Stimulated activated CD8-positive, alpha-beta memory T cell treated with anti-CD3 and anti-CD28 coated beads, Interleukin-15, amount 100 ng/mL, for 1 hour (primary cell): ENCODE data around the gene MYO15A.

Experiments
- DNase-seq: peaks from one replicate; pipeline ENCODE4 v3.0.0-alpha.2; 2020; ENCODE audit warnings: low read depth

The MYO15A gene, protein sequence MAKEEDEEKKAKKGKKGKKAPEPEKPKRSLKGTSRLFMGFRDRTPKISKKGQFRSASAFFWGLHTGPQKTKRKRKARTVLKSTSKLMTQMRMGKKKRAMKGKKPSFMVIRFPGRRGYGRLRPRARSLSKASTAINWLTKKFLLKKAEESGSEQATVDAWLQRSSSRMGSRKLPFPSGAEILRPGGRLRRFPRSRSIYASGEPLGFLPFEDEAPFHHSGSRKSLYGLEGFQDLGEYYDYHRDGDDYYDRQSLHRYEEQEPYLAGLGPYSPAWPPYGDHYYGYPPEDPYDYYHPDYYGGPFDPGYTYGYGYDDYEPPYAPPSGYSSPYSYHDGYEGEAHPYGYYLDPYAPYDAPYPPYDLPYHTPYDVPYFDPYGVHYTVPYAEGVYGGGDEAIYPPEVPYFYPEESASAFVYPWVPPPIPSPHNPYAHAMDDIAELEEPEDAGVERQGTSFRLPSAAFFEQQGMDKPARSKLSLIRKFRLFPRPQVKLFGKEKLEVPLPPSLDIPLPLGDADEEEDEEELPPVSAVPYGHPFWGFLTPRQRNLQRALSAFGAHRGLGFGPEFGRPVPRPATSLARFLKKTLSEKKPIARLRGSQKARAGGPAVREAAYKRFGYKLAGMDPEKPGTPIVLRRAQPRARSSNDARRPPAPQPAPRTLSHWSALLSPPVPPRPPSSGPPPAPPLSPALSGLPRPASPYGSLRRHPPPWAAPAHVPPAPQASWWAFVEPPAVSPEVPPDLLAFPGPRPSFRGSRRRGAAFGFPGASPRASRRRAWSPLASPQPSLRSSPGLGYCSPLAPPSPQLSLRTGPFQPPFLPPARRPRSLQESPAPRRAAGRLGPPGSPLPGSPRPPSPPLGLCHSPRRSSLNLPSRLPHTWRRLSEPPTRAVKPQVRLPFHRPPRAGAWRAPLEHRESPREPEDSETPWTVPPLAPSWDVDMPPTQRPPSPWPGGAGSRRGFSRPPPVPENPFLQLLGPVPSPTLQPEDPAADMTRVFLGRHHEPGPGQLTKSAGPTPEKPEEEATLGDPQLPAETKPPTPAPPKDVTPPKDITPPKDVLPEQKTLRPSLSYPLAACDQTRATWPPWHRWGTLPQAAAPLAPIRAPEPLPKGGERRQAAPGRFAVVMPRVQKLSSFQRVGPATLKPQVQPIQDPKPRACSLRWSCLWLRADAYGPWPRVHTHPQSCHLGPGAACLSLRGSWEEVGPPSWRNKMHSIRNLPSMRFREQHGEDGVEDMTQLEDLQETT (N-terminal part only)

DNA sequence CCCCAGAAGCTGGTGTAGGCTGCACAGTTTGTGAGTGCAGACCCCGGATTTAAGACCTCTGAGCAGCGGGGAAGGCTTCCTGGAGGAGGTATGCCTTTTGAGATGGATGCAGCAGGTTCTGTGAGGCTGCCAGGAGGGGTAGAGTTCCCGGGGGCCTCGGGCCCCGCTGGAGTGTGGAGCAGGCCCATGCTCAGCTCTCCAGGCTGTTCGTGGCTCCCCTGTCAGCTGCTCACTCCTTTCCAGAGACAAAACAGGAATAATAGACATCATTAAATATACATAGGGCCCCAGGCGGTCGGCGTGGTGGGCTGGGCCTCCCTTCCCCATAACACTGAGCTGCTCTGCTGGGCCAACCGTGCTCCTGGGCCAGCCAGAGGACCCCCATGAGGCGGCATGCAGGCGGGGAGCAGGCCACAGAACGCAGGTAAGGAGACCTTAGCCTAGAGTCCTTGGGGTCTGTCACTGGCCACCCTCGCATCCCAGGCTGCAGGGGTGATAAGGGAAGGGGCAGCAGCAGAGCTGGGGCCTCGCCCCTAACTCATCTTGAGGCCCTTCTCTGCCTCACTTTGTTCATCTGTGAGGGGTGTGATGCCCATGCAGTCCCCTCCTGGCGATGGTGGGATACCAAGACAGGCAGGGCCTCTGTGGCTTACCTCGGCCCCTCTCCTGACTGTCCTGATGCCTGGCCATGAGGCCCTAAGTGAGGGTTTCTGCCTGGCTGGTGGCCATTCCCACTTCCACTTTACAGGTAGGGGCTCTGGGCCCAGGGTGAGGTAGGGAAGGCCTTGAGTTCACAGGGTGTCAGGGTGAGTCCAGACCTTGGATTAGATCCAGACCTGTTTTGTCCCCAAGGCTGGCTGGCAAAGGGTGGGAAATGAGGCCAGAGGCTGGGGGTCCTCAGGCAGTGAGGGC lies at the start of gene MYO15A:
MYO15A (plus strand) TSS at position 356 of the 912 bp plus-strand sequence. CDS start 10,045 bp downstream, outside the sequence.
- no peak for DNase-seq

DNA sequence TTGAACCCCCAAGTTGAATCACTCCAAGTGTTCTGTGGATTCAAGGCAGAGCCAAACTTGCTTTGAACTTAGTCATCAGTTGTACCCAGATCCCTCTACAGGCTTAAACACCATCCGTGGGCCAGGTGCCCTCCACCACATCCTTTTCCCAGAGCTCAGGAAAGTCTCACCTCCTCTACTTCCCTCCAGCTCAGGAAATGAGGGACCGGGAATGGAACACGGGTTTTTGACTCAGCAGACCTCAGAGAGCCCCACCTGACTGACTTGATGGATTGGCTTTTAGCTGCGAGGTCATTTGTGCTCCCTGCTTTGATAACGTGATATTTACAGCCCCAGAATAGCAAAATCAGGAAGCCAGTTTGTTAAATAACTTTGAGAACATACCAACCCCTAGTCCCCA lies 49.3 kb upstream of the MYO15A start:
- DNase-seq: no peak

DNA sequence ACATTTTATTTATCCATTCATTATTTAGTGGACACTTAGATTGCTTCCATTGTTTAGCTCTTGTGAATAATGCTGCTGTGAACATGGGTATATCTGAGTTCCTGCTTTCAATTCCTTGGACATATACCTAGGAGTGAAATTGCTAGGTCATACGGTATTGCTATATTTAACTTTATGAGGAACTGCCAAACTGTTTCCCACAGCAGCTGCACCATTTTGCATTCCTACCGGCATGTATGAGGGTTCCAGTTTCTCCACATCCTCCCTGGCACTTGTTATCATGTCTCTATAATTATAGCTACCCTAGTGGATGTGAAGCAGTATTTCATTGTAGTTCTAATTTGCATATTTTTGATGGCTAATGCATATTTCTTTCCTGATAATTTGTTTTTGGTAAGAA lies 44.5 kb upstream of the MYO15A start:
- no peak for DNase-seq

DNA sequence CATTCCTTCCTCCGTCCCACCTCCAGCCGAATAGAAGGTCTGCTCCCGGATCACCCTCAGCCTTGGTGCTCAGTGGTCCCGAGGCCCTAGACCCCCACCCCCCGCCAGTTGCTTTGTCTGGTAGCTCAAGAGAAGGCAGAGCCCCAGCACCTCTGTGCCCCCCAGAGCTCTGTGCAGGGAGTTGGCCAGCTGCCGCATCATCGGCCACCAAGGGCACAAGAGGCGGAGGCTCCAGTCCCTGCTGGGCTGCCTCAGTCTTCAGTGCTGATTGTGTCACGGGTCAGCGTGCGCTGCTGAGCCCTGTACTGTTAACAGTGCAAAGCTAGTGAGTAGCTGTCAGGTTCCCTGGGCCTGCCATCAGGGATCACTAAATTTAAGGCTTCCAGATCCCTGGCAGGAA lies 43.0 kb upstream of the MYO15A start:
- DNase-seq: no peak

DNA sequence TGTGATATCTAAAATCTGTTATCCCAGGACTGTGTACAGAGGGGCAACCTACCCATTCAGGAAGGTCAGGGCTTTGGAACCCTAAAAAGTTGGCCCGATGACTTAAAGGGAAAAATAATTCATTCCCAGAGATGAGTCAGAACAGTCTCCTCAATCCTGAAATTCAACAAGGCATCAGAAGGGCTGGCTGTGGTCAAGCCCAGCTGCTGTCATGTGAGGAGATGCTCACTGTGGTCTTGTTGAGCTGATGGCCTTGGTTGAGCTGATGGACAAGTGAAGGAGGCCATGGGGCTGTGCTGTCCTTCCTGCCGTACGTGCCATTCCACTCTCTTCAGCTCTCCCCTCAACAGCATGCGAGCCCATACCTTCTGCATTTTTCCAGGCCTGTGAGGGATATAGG lies 41.7 kb upstream of the MYO15A start:
- DNase-seq: no peak

DNA sequence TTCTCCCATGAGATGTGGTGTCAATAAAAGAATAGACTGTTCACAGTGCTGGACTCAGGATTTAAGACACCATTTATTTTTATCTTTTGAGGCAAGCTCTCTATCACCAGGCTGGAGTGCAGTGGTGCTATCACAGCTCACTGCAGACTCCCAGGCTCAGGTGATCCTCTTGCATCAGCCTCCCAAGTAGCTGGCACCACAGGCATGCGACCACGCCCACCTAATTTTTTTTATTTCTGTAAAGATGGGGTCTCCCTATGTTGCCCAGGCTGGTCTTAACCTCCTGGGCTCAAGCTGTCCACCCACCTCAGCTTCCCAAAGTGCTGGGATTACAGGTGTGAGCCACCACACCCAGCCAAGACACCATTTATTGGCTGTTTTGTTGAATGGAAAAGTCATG lies 39.5 kb upstream of the MYO15A start:
- no peak for DNase-seq

DNA sequence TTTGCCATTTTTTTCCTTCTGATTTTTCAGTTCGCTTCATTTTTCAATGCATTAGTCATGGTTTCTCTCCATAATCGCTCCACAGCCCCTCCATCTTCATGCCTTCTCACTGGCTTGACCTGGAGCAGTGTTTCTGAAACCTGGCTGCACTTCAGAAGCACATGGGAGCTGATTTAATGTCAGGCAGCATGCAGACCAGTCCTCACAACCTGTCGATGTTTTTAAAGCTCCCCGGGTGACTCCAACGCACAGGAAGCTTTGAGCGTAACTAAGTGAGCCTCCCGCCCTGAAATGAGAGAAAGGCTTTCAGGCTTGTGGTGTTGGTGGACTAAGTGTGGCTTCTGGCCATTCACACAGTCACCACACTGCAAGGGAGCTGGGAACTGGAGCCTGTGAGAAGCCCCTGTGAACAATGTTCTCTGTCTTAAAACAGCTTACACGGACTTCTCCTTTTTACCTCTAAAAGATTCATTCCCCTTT lies 37.7 kb upstream of the MYO15A start:
- DNase-seq: no peak

DNA sequence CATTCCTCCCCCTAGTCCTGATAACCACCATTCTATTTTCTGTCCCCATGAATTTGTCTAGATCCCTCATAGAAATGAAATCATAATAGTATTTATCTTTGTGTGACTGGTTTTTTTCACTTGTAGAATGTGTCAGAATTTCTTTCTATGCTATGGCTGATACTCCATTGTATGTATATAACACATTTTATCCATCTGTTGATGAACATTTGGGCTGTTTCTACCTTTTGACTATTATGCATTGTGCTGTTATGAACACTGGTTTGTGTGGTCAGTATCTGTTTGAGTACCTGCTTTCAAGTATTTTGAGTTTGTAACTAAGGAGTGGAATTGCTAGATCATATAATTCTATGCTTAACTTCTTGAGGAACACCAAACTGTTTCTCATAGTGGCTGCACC lies 36.8 kb upstream of the MYO15A start:
- no peak for DNase-seq

DNA sequence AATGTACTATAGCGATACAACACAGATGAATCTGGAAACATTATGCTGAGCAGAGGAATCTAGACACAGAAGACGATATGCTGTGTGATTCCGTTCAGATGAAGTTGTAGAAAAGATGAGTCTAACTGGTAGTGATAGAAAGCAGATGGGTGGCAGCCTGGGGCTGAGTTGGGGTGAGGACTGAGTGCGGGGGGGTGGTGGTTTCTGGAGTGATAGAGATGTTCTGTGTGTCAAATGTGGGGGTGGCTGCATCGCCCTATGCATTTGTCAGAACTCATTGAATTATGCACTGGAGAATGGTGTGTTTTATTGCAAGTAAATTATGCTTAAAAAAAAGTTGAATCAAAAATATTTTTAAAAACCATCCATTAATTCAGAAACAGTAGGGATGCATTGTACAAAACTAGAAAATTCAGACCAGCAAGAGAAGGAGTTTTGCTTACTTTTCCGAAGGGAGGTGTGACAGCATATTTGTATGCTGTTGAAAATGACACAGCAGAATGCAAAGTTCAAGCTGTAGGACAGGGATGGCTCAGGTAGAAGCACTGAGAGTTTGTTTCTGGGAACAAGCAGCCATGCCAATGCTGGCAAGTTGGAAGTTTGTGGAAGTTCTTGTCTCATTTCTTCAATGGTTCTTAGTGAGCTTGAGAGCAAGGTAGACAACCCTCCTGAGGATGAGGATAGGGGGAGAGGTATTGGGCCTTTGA lies 33.8 kb upstream of the MYO15A start:
- no peak for DNase-seq

DNA sequence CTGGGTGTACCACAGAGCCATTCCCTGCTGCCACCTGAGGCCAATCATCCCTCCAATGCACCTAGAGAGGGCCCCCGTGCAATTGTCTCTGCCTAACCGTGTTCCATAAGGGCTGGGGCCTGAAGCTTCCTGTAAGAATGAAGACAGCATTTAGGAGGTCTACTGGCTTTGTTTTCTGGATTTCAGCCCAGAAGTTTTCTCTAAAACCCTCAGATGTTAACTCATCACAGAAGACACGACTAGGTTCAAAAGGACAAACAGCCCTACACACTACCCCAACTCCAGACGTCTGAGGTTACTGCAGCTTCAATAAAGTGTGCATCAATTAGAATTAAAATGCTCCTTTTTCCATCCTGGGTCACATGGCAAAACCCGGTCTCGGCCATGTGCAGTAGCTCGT lies 31.6 kb upstream of the MYO15A start:
- no peak for DNase-seq

DNA sequence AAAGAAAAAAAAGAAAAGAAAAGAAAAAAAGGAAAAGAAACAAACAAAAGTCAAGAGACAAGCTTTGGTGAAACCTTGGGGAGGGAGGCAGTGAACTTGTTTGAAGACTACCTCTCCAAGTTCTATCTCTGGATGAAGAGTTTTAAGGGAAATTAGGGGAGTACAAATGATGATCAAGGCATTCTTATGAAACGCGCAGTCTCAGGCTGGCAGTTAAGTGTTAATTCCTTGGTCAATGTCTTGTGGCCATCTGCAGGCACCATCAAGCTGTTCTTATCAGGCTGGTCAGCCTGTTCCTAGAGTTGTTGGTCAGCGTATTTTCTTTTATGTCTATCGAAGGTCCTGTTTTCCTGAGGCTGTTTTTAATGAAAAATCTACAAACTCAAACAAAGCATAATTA lies 29.0 kb upstream of the MYO15A start:
- no peak for DNase-seq

DNA sequence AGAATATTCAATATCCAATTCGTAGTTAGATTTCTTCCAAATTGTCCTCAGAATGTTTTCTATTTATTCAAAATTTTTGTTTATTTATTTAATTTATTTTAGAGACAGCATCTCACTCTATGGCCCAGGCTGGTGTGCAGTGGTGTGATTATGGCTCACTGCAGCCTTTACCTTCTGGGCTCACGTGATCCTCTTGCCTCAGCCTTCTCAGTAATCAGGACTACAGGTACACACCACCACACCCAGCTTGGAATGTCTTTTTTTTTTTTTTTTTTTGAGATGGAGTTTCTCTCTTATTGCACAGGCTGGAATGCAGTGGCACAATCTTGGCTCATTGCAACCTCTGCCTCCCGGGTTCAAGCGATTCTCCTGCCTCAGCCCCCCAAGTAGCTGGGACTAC lies 24.3 kb upstream of the MYO15A start:
- DNase-seq: no peak

DNA sequence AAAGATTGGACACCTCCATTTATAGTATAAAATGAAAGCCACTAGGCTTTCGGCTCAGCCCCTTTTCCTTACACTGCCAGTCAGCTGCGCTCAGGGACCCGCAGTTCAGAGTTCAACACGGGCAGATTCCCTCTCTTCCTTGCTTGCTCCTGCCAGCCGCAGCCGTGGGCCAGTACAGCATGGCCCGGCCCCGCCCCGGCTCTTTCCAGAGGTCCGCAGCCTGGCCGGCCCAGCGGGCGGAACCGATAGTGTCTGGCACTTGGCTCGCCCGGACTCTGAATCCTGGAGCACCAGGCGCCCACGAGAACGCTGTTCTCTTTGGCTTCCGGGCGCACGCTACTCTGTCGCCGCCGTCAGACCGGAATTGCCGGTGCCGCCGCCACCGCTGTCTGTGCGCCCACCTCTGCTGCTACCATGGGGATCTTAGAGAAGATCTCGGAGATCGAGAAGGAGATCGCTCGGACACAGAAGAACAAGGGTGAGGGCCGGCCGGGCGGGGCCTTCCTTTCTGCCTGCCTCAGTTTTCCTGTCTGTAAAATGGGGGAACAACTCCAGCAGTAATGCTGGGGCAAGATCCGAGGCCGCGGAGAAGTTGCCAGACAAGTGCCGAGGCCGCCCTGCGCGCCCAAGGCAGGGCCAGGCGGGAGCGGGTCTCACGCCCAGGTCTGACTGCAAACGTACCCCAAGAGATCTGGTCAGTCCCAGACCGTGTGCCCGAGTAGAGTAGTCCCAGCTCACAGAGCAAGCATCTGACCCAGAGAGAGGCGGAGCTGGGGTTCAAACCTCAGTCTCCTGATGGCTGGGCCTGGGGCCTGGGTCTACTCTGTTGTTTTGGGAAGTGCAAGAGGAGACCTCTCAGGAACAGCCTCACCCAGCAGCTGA lies 20.7 kb upstream of the MYO15A start, which contains the start of gene DRG2:
DRG2 (plus strand) TSS at position 339 of the 882 bp plus-strand sequence; CDS start at position 415, 76 bp downstream.
- DNase-seq: peak; percentile 84

DNA sequence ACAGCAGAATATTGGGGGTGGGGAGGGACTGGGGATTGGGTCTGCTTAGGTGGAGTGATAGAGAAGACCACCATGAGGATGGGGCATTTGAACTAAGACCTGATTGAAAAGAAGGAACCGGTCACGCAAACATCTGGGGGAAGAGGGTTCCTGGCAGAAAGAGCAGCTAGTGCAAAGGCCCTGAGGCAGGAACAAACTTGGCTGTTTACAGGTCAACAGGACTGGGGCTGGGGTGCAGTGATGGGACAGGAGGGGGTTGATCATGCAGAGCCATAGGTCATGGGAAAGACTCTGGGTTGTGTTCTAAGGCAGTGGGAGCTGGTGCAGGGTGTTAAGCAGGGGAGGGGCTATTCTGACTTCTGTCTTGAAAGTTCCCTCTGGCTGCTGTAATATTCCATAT lies 18.9 kb upstream of the MYO15A start:
- no peak for DNase-seq

DNA sequence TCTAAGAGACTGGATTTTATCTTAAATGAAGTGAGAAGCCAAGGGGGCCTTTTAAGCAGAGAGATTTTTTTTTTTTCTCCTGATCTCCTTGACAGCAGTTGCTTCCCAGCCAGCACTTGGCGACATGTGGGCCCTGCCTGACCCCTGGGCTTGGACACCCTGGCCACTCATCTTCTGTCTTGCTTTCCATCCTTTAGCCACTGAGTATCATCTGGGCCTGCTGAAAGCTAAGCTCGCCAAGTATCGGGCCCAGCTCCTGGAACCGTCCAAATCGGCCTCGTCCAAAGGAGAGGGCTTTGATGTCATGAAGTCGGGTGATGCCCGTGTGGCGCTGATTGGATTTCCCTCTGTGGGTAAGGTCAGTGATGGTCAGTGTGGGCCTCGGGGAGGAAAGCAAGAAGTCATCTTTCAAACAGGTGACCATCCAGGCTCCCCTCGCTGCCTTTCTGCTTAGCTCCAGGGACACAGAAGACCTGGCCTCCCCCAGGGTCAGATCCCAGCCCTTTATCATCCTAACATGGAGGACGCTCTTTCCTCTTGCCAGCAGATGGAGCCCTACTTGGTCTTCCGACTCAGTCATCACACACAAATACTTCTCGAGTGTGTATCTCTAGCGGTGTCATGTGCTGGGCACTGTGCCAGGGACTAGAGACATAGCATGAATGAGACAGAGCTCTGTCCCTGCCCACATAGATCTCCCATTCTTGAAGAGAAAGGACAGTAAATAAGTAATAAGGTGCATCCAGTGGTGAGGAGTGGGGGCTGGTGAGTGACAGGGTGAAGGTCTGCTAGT lies 14.7 kb upstream of the MYO15A start:
- DNase-seq: no peak

DNA sequence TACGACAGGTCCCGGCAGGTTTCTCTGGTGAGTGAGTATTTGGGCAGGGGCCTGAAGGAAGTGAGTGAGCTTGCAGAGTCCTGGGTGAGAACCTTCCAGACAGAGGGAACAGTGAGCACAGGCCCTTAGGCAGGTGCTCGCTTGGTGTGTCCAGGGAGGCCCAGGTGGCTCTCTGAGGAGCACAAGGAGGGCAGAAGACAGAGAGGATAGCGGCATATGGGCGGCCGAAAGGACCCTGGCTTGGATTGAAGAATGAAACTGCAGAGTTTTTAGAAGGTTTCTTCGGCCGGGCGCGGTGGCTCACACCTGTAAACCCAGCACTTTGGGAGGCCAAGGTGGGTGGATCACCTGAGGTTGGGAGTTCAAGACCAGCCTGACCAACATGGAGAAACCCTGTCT lies 14.1 kb upstream of the MYO15A start:
- no peak for DNase-seq

DNA sequence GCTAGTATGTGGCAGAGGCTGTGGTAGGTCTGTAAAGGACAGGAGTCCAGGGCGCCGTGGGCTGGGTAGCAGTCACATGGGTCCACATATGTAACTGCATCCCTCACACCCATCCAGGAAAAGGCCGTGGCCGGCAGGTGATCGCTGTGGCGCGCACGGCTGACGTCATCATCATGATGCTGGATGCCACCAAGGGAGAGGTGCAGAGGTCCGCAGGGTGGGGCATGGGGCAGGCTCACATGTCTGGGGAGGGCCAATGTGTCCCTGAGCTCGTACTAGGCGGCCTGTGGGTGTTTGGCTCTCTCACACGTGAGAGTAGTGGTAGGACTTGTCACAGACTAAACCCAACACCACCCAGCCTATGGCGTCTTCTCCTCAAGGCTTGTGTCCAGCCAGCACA lies 9.0 kb upstream of the MYO15A start:
- no peak for DNase-seq

DNA sequence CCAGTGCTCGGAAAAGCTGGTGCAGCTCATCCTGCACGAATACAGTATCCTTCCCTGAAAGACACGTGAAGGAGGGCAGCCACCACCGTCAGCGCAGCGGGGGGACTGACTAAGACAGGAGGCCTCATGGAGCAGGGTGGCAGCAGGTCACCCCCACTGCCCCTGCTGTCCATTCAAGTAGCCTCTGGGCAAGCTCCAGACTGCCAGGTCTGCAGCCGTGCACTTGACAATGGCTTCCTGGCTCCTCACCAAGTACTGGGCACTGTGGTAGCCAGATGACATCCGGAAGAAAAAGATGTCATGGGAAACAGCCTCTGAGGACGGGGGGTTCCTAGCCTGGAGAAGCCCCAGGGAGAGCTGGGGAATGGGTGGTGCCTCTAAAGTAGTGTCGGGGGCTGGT lies 7.9 kb upstream of the MYO15A start:
- DNase-seq: no peak

DNA sequence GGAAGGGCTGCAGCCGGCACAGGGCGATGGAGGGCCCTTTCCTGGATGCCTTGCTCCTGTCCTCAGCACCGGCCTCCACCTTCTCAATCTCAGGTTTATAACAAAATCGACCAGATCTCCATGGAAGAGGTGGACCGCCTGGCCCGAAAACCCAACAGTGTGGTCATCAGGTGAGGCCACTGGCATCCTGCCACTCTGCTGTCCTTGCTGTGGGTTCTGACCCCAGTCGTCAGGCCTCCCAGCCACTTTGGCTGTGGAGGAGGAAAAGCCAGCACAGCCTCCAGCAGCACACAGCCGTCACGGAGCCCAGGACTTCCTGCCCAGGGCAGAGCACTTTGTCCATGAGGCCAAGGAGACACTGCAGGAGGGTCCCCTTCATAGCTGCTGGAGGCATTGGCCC lies 6.7 kb upstream of the MYO15A start:
- DNase-seq: no peak
